MM.1S (cell line): ENCODE measurements around the gene TTC22.

Experiments used
- DNase-seq: peaks from one replicate; pipeline ENCODE4 v3.0.0-alpha.2; 2015
- H2AFZ ChIP-seq: fragments of 300-600 bp; sonication (generic); 2 replicates; pipeline ENCODE4 v1.6.0; 2016; ENCODE audit warnings: antibody characterized with exemption, low read length
- H3F3A ChIP-seq: fragments of 300-600 bp; sonication (generic); 2 replicates; pipeline ENCODE4 v1.6.1; 2016; ENCODE audit warnings: mild to moderate bottlenecking, antibody characterized with exemption, low read length, moderate library complexity, mixed read lengths; ENCODE audit not compliant: insufficient read depth
- H3K27ac ChIP-seq: fragments of 300-600 bp; sonication (generic); 2 replicates; pipeline ENCODE4 v1.5.1; 2016; ENCODE audit warnings: mild to moderate bottlenecking, low read length
- H3K27me3 ChIP-seq: fragments of 300-600 bp; sonication (generic); replicated peaks from 2 replicates; pipeline ENCODE4 v1.6.0; 2016; ENCODE audit warnings: low read length; ENCODE audit not compliant: insufficient read depth
- H3K36me3 ChIP-seq: fragments of 300-600 bp; sonication (generic); replicated peaks from 2 replicates; pipeline ENCODE4 v1.6.1; 2016; ENCODE audit warnings: mild to moderate bottlenecking, low read length, mixed read lengths; ENCODE audit not compliant: insufficient read depth
- H3K4me1 ChIP-seq: fragments of 300-600 bp; sonication (generic); 2 replicates; pipeline ENCODE4 v1.6.1; 2016; ENCODE audit warnings: low read length, mixed read lengths
- H3K4me2 ChIP-seq: fragments of 300-600 bp; sonication (generic); 2 replicates; pipeline ENCODE4 v1.6.0; 2016; ENCODE audit warnings: low read depth, low read length
- H3K4me3 ChIP-seq: fragments of 300-600 bp; sonication (generic); 2 replicates; pipeline ENCODE4 v1.5.1; 2016; ENCODE audit warnings: low read length, mixed read lengths
- H3K79me2 ChIP-seq: fragments of 300-600 bp; sonication (generic); 2 replicates; pipeline ENCODE4 v1.6.1; 2016; ENCODE audit warnings: mixed run types, low read length, mixed read lengths
- H3K9ac ChIP-seq: fragments of 300-600 bp; sonication (generic); 2 replicates; pipeline ENCODE4 v1.6.1; 2016; ENCODE audit warnings: low read length, mixed read lengths
- H3K9me2 ChIP-seq: fragments of 300-600 bp; sonication (generic); replicated peaks from 2 replicates; pipeline ENCODE4 v1.6.1; 2016; ENCODE audit warnings: mild to moderate bottlenecking, low read length, mixed read lengths; ENCODE audit not compliant: insufficient read depth
- H3K9me3 ChIP-seq: fragments of 300-600 bp; sonication (generic); replicated peaks from 2 replicates; pipeline ENCODE4 v1.6.1; 2016; ENCODE audit warnings: mild to moderate bottlenecking, low read length, mixed read lengths; ENCODE audit not compliant: insufficient read depth
- H4K20me1 ChIP-seq: fragments of 300-600 bp; sonication (generic); 2 replicates; pipeline ENCODE4 v1.6.1; 2016; ENCODE audit warnings: mild to moderate bottlenecking, low read length, moderate library complexity, mixed read lengths; ENCODE audit not compliant: insufficient read depth
- CTCF ChIP-seq: fragments of 300-600 bp; sonication (generic); IDR thresholded peaks from 2 replicates; pipeline ENCODE4 v1.5.1; 2016; ENCODE audit warnings: antibody characterized with exemption, low read length, mixed read lengths
- EZH2 ChIP-seq: fragments of 300-600 bp; sonication (generic); optimal IDR thresholded peaks from 2 replicates; pipeline ENCODE3; 2017; ENCODE audit warnings: low read depth, mild to moderate bottlenecking, antibody characterized with exemption, low read length, mixed read lengths
- EZH2phosphoT487 ChIP-seq: fragments of 300-600 bp; sonication (generic); IDR thresholded peaks from 2 replicates; pipeline ENCODE4 v1.6.1; 2018; ENCODE audit warnings: antibody characterized with exemption, low read length

TTC22 gene

GRCh38 chr1:54750596-54750995, 50.5 kb downstream of the TTC22 start:
- no peak for DNase-seq
- Histone ChIP-seq H3K4me2 (no peak overlapping the region), H3K9ac (no peak overlapping the region), H3K9me3 (no peaks in the 10 kb centered on the region), H3K4me3 (no peak overlapping the region), H3K9me2 (no peaks in the 10 kb centered on the region), H3K4me1 (no peaks in the 10 kb centered on the region), H3K79me2 (no peaks in the 10 kb centered on the region), H2AFZ (no peak overlapping the region), H3K36me3 (no peaks in the 10 kb centered on the region), H3F3A (no peaks in the 10 kb centered on the region), H4K20me1 (no peaks in the 10 kb centered on the region), H3K27ac (no peak overlapping the region), H3K27me3 (no peaks in the 10 kb centered on the region)
- no peak for TF ChIP-seq EZH2
- no peak for TF ChIP-seq EZH2phosphoT487

GRCh38 chr1:54748094-54748835, 52.9 kb downstream of the TTC22 start:
- no peaks in the 10 kb centered on the region for H3K27me3 ChIP-seq

GRCh38 chr1:54745864-54746263, 55.3 kb downstream of the TTC22 start:
- Histone ChIP-seq H3F3A (no peaks in the 10 kb centered on the region), H3K79me2 (no peaks in the 10 kb centered on the region), H3K4me3 (no peak overlapping the region), H3K9ac (no peak overlapping the region), H3K9me3 (no peaks in the 10 kb centered on the region), H4K20me1 (no peaks in the 10 kb centered on the region), H2AFZ (no peak overlapping the region), H3K9me2 (no peaks in the 10 kb centered on the region), H3K27me3 (no peaks in the 10 kb centered on the region), H3K4me1 (no peaks in the 10 kb centered on the region), H3K36me3 (0 out of 2 replicates have a peak, but pooled peaks cover 4% of the 10 kb centered on the region), H3K27ac (no peak overlapping the region), H3K4me2 (no peak overlapping the region)
- no peak for TF ChIP-seq EZH2
- TF ChIP-seq EZH2phosphoT487: no peak
- TF ChIP-seq CTCF: no peak
- DNase-seq: no peak

More at GRCh38 chr1:54748094-54748835, 52.9 kb downstream of the TTC22 start:
- no peaks in the 10 kb centered on the region for H4K20me1 ChIP-seq
- H3K9ac ChIP-seq: no peak overlapping the region
- no peaks in the 10 kb centered on the region for H3K79me2 ChIP-seq
- H3K4me3 ChIP-seq: no peak overlapping the region
- H3K9me3 ChIP-seq: no peaks in the 10 kb centered on the region
- no peak overlapping the region for H2AFZ ChIP-seq
- no peaks in the 10 kb centered on the region for H3K36me3 ChIP-seq
- no peak overlapping the region for H3K27ac ChIP-seq
- H3K4me1 ChIP-seq: no peaks in the 10 kb centered on the region
- no peak overlapping the region for H3K4me2 ChIP-seq
- no peaks in the 10 kb centered on the region for H3K9me2 ChIP-seq
- TF ChIP-seq EZH2phosphoT487 (no peak), EZH2 (no peak), CTCF (no peak)
- H3F3A ChIP-seq: no peaks in the 10 kb centered on the region
- no peak for DNase-seq

- Histone ChIP-seq H3K27me3 (no peaks in the 10 kb centered on the region), H3K27ac (no peak overlapping the region), H3K4me3 (no peak overlapping the region), H3K4me1 (no peaks in the 10 kb centered on the region), H2AFZ (no peak overlapping the region), H3K9me2 (no peaks in the 10 kb centered on the region), H3K79me2 (no peaks in the 10 kb centered on the region), H3K9me3 (no peaks in the 10 kb centered on the region), H3K36me3 (0 out of 2 replicates have a peak, but pooled peaks cover 4% of the 10 kb centered on the region), H3K4me2 (no peak overlapping the region), H3K9ac (no peak overlapping the region), H3F3A (no peaks in the 10 kb centered on the region), H4K20me1 (no peaks in the 10 kb centered on the region)
- TF ChIP-seq EZH2 (no peak), CTCF (no peak), EZH2phosphoT487 (no peak)
- no peak for DNase-seq
Observed at GRCh38 chr1:54745274-54745673, 55.8 kb downstream of the TTC22 start.
